Neutrophil (primary cell): Measurements from ENCODE around the gene FBXO4.

ENCODE experiments used
- H3K27ac ChIP-seq: fragments of 200-600 bp; sonication (generic); 2 replicates; pipeline ENCODE4 v1.5.1; 2016; ENCODE audit warnings: mild to moderate bottlenecking, moderate library complexity
- H3K27me3 ChIP-seq: fragments of 200-600 bp; sonication (generic); 2 replicates; pipeline ENCODE4 v1.6.0; 2016; ENCODE audit warnings: mild to moderate bottlenecking
- H3K36me3 ChIP-seq: fragments of 200-600 bp; sonication (generic); 2 replicates; pipeline ENCODE4 v1.5.1; 2017
- H3K4me1 ChIP-seq, 2 experiments: fragments of 200-600 bp in 1 of 2; sonication (generic) in 1 of 2; 1 replicate in 1 of 2; 2 replicates in 1 of 2; pipeline versions ENCODE4 v1.5.1 to v1.6.1; 2013 to 2016; ENCODE audit warnings: low read depth in 1 of 2, low read length in 1 of 2, mild to moderate bottlenecking in 1 of 2, moderate library complexity in 1 of 2; ENCODE audit not compliant: control insufficient read depth in 1 of 2, insufficient read depth in 1 of 2
- H3K4me3 ChIP-seq, 2 experiments: fragments of 200-600 bp in 1 of 2; sonication (generic) in 1 of 2; 1 replicate in 1 of 2; 2 replicates in 1 of 2; pipeline ENCODE4 v1.5.1; 2013 to 2016; ENCODE audit warnings: low read depth in 1 of 2, low read length in 1 of 2, mild to moderate bottlenecking in 1 of 2, moderate library complexity in 1 of 2
- H3K9me3 ChIP-seq: fragments of 200-600 bp; sonication (generic); 2 replicates; pipeline ENCODE4 v1.5.1; 2016
- TF ChIP-seq, protein P1 (sequence below): fragments of 200-600 bp; sonication (generic); IDR thresholded peaks from 2 replicates; pipeline ENCODE4 v1.5.1; 2016; ENCODE audit warnings: antibody characterized with exemption

Gene FBXO4

DNA sequence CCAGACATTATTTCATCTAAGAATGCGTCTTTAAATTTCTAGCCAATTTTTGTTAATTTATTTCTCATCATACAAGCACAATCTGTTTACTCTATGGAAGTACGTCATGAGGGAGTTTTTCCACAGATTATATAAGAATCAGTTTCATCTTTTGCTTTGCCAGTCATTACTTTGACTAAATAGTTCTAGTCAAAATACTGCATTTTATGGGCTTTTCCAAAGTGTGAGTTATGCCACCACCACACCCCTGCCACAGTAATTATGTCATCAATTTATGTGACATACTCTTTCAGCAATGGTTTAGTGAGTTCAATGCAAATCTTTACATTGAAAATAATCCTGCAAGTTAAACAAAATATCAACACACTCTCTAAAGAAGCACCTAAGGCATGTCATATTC, 18.9 kb upstream of the FBXO4 start:
- Histone ChIP-seq H3K27ac (no peak overlapping the region), H3K27me3 (peaks cover 9% of the 10 kb centered on the region), H3K36me3 (peaks cover 28% of the 10 kb centered on the region), H3K9me3 (no peaks in the 10 kb centered on the region), H3K4me3 (no peak overlapping the region), H3K4me1 (peaks cover 15 to 19% of the 10 kb centered on the region in 2 experiments)
- TF ChIP-seq, protein P1, sequence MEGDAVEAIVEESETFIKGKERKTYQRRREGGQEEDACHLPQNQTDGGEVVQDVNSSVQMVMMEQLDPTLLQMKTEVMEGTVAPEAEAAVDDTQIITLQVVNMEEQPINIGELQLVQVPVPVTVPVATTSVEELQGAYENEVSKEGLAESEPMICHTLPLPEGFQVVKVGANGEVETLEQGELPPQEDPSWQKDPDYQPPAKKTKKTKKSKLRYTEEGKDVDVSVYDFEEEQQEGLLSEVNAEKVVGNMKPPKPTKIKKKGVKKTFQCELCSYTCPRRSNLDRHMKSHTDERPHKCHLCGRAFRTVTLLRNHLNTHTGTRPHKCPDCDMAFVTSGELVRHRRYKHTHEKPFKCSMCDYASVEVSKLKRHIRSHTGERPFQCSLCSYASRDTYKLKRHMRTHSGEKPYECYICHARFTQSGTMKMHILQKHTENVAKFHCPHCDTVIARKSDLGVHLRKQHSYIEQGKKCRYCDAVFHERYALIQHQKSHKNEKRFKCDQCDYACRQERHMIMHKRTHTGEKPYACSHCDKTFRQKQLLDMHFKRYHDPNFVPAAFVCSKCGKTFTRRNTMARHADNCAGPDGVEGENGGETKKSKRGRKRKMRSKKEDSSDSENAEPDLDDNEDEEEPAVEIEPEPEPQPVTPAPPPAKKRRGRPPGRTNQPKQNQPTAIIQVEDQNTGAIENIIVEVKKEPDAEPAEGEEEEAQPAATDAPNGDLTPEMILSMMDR = no peak

DNA sequence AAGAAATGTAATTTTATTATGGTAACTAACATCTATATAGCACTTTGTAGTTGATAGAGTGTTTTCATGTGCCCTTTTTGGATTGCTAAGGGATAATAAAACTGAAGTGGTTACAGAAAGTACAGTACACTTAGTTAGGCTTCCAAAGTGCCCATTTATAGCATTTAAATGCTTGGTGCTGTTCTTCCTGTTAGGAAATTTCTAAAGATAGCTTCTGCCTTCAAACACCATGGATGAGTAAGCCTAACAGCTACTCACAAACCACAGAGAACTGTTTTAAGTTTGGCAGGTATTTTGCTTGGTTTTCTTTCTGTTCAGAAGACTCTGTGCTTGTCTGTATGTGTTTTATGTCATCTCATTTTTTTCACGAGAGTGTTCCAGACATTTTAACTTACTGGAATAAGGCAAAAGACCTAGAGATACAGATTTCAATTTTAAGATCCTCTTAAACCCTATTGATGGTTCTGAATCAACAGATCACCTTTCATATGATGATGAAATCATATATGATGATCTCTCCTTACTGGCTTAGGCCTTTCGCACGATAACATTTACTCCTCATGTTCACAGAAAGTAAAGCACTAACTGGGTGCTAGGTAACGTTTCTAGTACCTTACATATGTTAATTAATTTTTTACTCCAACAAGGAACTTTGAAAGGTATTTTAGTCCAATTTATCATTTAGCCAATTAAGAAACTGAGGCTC, 16.6 kb upstream of the FBXO4 start:
- Histone ChIP-seq H3K36me3 (peaks cover 51% of the 10 kb centered on the region), H3K27me3 (no peaks in the 10 kb centered on the region), H3K4me3 (no peak overlapping the region), H3K4me1 (peaks cover 13 to 15% of the 10 kb centered on the region in 2 experiments), H3K9me3 (no peaks in the 10 kb centered on the region), H3K27ac (no peak overlapping the region)
- TF ChIP-seq, protein P1 = no peak

DNA sequence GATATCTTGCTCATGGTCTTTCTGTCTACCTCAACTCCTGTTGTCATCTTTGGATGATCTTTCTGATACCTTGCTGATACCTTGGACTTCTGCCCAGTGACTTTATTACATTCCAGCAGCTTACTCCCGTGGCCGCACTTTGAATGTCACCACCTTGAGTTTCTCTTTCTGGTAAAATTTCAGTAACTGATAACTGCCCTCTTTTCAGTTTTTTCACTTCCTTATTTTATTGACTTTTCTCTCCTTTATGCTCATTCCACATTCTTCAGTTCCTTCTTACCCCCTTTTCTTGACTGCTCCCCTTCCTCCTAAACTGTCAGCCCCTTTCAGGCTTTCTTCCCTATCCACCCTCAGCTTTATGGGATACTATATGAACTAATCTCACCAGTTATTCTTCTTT, 7.0 kb upstream of the FBXO4 start:
- TF ChIP-seq, protein P1 = no peak
- Histone ChIP-seq H3K9me3 (no peaks in the 10 kb centered on the region), H3K27me3 (no peaks in the 10 kb centered on the region), H3K4me1 (no peaks in the 10 kb centered on the region), H3K36me3 (peaks cover 79% of the 10 kb centered on the region), H3K4me3 (no peak overlapping the region), H3K27ac (no peak overlapping the region)

DNA sequence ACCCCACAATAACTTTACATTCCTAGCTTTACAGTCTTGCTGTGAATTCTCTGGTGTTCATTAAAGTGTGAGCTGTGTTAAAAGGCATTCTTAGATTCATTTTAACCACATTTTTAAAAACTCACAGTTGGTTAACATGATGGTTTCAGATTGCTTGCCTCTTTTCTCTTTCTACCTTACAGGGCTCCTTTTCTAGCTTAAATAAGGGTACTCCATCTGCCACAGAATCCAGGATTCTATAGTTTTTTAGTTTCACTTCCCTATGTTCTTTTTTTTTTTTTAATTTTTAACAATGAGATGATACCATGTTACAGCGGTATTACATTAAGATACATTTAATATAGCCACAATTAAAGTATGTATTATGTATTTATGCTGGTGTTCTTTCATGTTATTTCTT, 3.9 kb upstream of the FBXO4 start:
- H3K9me3 ChIP-seq = no peaks in the 10 kb centered on the region
- TF ChIP-seq, protein P1 = no peak
- peaks cover 51% of the 10 kb centered on the region for H3K36me3 ChIP-seq
- no peak overlapping the region for H3K27ac ChIP-seq
- no peaks in the 10 kb centered on the region for H3K27me3 ChIP-seq
- H3K4me1 ChIP-seq = peaks cover 14% of the 10 kb centered on the region in 2 experiments
- no peak overlapping the region for H3K4me3 ChIP-seq

DNA sequence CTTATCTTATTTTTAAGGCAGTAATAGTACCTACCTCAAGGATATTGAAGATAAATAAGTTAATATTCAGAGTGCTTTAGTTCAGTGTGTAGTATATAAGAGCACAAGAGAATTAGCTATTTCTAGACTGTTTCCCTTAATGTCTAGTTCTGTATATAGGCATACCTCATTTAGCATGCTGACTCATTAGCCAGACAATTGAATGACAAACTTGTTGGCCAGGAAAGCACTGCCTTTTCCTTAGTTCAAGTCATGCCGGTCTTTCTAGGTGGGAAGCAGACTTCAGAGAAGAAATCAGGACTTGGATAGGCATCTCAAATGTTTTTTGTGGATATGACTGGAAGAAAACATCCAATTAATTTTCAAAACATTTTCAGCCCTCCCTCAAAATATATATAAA, 3.2 kb upstream of the FBXO4 start:
- H3K36me3 ChIP-seq = peaks cover 44% of the 10 kb centered on the region
- H3K27me3 ChIP-seq = no peaks in the 10 kb centered on the region
- H3K4me3 ChIP-seq = no peak overlapping the region
- H3K9me3 ChIP-seq = no peaks in the 10 kb centered on the region
- H3K27ac ChIP-seq = no peak overlapping the region
- H3K4me1 ChIP-seq = peaks cover 14 to 16% of the 10 kb centered on the region in 2 experiments
- TF ChIP-seq, protein P1 = no peak
